Mononuclear cell (primary cell): ENCODE measurements around the gene COG3. TPM values are rescaled to one million over a fixed set of nuclear protein-coding genes. Genes with fewer than 3 reads are reported as not detected.
A peak's percentile ranks its signal among the peaks of the same experiment; 100 is the strongest.
"Not testable (repeated sequence)": the region's sequence is repeated elsewhere in the genome, so short reads cannot be mapped to it uniquely, and the experiment has no call there.

Experiments
- H3K27me3 ChIP-seq: 2 replicates; pipeline ENCODE4 v1.6.0; 2011; ENCODE audit warnings: low read length, control low read depth; ENCODE audit not compliant: insufficient read depth
- H3K4me1 ChIP-seq: 2 replicates; pipeline ENCODE4 v1.5.1; 2011; ENCODE audit warnings: mild to moderate bottlenecking, low read length, control low read depth; ENCODE audit not compliant: insufficient read depth
- H3K4me3 ChIP-seq: 2 replicates; pipeline ENCODE4 v1.5.1; 2011; ENCODE audit warnings: mild to moderate bottlenecking, low read length, moderate library complexity
- H3K9me3 ChIP-seq: 2 replicates; pipeline ENCODE4 v1.5.1; 2011; ENCODE audit warnings: low read depth, mild to moderate bottlenecking, control low read depth, low read length
- total RNA-seq: library from RNA; depleted of rRNA; stranded (reverse); fragments of >200 nt; gene quantifications from one replicate; pipeline ENCODE4 v1.2.3, GENCODE V29; 2012

The COG3 gene
- 40.8 TPM for total RNA-seq

DNA sequence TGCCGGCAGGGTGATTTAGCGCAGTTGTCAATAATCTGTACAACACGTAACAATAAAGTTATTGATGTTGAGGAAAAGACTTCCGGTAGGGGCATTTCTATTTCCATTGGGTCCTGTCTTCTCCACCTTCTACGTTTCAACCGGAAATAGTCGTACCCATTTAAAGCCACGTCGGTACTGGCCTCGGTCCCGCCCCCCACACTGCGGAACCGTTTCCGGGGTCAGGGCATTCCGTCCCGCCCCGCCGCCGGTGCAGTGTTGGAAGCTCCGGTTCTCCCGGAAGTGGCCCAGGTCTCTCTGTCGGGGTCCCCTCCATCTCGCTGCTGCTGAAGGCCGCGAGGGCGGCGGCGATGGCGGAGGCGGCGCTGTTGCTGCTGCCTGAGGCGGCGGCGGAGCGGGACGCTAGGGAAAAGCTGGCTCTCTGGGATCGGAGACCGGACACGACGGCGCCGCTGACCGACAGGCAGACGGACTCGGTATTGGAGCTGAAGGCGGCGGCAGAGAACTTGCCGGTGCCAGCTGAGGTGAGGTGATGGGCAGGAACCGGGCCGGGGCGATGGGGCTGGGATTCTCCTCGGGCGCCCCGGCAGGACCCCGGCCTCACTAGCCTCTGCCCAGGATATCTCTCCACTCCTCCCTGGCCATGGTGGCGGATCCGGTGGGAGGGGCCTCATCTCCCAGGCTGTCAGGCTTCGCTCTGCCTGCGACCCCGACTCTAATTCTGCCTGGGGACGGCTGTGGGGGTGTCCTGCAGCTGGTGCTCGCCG, at the start of gene COG3:
Gene COG3, plus strand, starts transcription at position 253 of the 767 bp plus-strand sequence. Its CDS starts 98 bp downstream, at position 351.
- Histone ChIP-seq H3K9me3 (no peaks in the 10 kb centered on the region), H3K4me3 (peak within 1 kb of the TSS; percentile 93), H3K4me1 (peaks cover 39% of the 10 kb centered on the region), H3K27me3 (no peaks in the 10 kb centered on the region)

DNA sequence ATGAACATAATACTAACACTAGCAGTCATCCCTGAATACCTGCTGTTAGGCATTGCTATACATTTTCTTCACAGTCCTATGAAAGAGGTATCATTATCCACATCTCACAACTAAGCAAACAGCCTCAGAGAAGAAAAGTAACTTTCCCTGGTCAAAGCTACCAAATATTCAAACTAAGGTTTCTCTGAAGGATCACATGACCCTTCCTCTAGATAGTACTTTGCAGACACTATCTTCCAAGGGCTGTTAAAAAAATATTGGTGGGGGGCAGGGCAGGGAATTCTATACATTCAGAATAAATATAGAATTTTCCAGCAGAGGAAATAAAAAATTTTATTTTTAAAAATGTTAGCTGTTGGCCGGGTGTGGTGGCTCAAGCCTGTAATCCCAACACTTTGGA, 49.6 kb upstream of the COG3 start:
- Histone ChIP-seq H3K27me3 (no peaks in the 10 kb centered on the region), H3K9me3 (no peaks in the 10 kb centered on the region), H3K4me3 (no peak overlapping the region), H3K4me1 (peaks cover 43% of the 10 kb centered on the region)

- no peaks in the 10 kb centered on the region for H3K9me3 ChIP-seq
- H3K4me1 ChIP-seq: peaks cover 38% of the 10 kb centered on the region
- H3K4me3 ChIP-seq: peak overlapping the region; percentile 67
- no peaks in the 10 kb centered on the region for H3K27me3 ChIP-seq
Observed at GRCh38 chr13:45416516-45417128, 48.1 kb upstream of the COG3 start.

- Histone ChIP-seq H3K27me3 (no peaks in the 10 kb centered on the region), H3K9me3 (no peaks in the 10 kb centered on the region), H3K4me1 (peaks cover 31% of the 10 kb centered on the region), H3K4me3 (peak within 1 kb of the TSS; percentile 67)
Observed at GRCh38 chr13:45417790-45418534, 46.8 kb upstream of the COG3 start, which contains the start of gene SLC25A30. Gene SLC25A30, minus strand, starts transcription at chr13:45418373. Its CDS starts 6,948 bp downstream, at chr13:45411425.

GRCh38 chr13:45419389-45419788, 45.4 kb upstream of the COG3 start:
- H3K9me3 ChIP-seq, H3K4me3 ChIP-seq, H3K27me3 ChIP-seq: not testable (repeated sequence)
- peaks cover 28% of the 10 kb centered on the region for H3K4me1 ChIP-seq

DNA sequence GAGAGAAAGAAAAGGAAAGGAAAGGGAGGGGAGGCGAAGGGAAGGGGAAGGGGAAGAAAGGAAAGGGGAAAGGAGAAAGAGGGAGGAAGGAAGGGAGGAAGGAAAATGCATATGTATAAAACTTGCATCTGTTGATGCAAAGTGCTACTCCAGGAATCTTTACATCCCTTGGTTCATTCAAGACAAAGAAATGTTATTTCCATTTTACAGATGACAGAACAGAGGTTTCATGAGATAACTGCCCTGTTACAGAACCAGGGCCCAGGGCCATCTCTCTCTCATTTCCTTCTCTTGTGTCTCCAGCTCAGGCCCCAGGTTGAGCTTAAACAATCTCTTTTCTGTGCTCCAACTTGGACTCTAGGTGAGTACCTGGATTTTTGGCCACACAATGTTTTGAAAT, 44.8 kb upstream of the COG3 start:
- Histone ChIP-seq H3K4me1 (peaks cover 22% of the 10 kb centered on the region), H3K4me3 (no peak overlapping the region), H3K9me3 (no peaks in the 10 kb centered on the region), H3K27me3 (no peaks in the 10 kb centered on the region)

- Histone ChIP-seq H3K4me3 (no peak overlapping the region), H3K4me1 (peaks cover 5% of the 10 kb centered on the region), H3K27me3 (no peaks in the 10 kb centered on the region)
Observed at GRCh38 chr13:45422731-45423292, 41.9 kb upstream of the COG3 start.

GRCh38 chr13:45426056-45426841, 38.5 kb upstream of the COG3 start:
- H3K4me1 ChIP-seq, H3K9me3 ChIP-seq, H3K4me3 ChIP-seq, H3K27me3 ChIP-seq: not testable (repeated sequence)

More at GRCh38 chr13:45422731-45423292, 41.9 kb upstream of the COG3 start:
- H3K9me3 ChIP-seq: no peaks in the 10 kb centered on the region

DNA sequence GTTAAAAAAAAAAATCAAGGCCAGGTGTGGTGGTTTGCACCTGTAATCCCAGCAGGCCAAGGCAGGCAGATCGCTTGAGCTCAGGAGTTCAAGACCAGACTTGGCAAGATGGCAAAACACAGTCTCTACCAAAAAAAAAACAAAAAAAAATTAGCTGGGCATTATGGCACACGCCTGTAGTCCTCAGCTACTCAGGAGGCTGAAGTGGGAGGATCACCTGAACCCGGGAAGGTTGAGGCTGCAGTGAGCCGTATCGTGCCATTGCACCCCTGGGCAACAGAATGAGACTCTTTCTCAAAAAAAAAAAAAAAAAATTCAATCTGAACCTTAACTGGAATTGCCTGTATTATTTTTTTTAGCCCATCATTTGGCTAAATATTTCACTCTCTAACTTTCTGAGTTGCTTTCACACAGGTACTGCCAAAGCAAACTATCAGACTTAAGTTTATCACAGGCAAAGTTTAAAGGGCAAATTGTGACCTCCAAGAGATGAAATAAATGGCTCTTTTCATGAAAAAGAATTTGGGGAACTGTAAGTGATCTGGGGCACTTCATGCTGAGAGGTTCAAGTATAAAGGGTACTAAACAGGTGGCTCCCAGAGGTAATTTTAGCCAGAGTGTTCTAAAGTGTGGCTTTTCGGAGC, 31.9 kb upstream of the COG3 start:
- no peaks in the 10 kb centered on the region for H3K9me3 ChIP-seq

DNA sequence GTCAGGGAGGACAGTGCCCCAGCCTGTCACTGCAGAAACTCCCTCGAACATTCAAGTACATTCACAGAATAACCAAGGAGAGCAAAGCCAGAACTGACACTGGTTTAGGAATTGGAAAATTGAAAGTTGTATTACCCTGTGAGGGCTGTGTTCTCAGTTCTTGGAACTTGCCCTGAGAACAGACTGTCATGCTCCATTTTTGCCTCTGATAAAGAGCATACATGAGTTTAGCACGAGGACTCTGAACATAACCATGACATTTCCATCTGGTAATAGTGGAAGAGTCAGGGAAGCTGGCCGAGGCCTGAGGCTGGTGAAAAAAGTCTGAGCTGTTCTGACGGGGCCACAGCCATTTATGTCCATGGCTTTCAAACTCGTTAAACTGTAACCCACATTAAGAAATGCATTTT, 31.4 kb upstream of the COG3 start:
- no peaks in the 10 kb centered on the region for H3K9me3 ChIP-seq
- no peak overlapping the region for H3K4me3 ChIP-seq
- no peaks in the 10 kb centered on the region for H3K27me3 ChIP-seq
- H3K4me1 ChIP-seq: no peaks in the 10 kb centered on the region

More for the DNA sequence above, 31.9 kb upstream of the COG3 start:
- Histone ChIP-seq H3K27me3 (no peaks in the 10 kb centered on the region), H3K4me1 (no peaks in the 10 kb centered on the region), H3K4me3 (no peak overlapping the region)

DNA sequence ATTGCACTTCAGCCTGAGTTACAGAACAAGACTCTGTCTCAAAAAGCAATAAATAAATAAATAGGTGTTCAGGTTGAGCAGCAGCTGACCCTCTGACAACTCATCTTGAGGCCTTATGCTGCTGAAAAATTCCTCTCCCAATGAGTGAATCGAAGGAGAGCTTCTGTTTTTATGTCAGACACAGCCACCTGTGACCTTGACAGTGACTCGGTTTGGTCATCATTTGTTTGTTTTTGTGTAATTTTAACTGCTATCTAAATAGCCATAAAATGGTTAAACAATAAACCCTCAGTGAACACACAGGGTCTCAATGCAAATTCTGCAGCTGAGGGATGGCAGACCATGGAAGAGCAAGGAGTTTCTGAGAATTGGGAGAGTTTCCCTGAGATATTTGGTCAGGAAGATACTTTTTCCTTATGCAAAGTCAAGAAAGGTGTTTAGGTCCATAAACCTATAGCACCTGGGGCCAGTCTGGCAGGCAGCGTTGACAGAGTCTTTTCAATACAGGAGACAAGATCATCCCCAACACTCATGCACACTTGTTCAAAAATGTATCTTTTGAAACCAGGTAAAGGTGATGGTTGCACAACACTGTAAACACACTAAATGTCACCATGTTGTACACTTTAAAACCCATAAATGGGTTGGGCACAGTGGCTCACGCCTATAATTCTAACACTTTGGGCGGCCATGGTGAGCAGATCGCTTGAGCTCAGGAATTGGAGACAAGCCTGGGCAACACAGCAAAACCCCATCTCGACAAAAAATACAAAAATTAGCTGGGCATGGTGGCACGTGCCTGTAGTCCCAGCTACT, 30.0 kb upstream of the COG3 start:
- Histone ChIP-seq H3K9me3 (no peaks in the 10 kb centered on the region), H3K27me3 (no peaks in the 10 kb centered on the region), H3K4me3 (no peak overlapping the region), H3K4me1 (no peaks in the 10 kb centered on the region)

DNA sequence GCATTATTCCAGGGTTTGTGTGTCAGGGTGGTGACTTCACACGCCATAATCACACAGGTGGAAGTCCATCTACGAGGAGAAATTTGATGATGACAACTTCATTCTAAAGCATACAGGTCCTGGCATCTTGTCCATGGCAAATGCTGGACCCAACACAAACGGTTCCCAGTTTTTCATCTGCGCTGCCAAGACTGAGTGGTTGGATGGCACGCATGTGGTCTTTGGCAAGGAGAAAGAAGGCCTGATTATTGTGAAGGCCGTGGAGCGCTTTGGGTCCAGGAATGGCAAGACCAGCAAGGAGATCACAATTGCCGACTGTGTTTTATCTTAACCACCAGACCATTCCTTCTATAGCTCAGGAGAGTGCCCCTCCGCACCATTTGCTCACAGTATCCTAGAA, 28.4 kb upstream of the COG3 start:
- no peaks in the 10 kb centered on the region for H3K9me3 ChIP-seq
- H3K27me3 ChIP-seq: no peaks in the 10 kb centered on the region
- H3K4me1 ChIP-seq: no peaks in the 10 kb centered on the region
- no peak overlapping the region for H3K4me3 ChIP-seq

DNA sequence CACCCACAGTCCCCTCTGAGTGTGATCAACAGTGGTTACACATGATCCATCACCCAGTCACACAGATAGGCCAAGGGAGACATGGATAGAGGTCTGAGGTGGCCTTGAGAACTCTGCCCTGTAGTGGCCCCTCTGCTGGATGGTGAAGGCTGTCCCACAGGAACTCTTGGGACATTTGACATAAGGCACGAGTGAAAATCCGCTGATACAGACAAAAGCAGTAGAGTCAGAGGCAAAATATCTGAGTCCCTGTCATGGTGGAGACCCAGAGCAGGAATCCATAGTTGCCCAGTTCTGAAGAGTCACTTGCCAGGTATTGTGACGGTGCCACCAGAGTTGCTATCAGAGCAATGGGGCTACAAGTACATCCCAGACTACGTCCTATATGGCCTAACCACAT, 27.8 kb upstream of the COG3 start:
- H3K4me1 ChIP-seq: peaks cover 6% of the 10 kb centered on the region
- H3K27me3 ChIP-seq: no peaks in the 10 kb centered on the region
- no peak overlapping the region for H3K4me3 ChIP-seq
- no peaks in the 10 kb centered on the region for H3K9me3 ChIP-seq
